ENCODE measurements around the gene CRACR2A. TPM values are rescaled to one million over a fixed set of nuclear protein-coding genes. Genes with fewer than 3 reads are reported as not detected.

Gene CRACR2A
- total and polyA plus RNA-seq, 10 of the 15 experiments (the other 5 are each of a cell fraction or from before 2014, with no cell fraction given) = 2.1 to 18.0 (median 13.2) TPM

DNA sequence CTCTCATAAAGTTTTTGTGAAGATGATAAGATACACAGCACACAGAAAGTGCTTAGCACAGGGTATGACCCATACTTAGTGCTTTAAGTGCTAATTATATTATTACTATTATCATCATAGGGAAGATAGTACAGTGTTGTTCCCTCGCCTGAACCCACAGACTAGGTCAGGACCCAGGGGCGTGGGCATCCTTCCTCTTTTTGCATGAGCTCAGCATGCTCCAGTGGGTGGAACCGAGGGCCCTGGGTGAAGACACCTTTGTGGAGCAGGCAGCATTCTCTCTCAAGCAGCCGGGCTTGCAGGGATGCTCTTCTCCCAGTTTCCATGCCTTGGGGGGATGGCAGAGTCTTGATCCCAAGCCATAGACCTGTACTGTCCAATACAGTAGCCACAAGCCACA lies 34.8 kb downstream of the CRACR2A start:
- in situ Hi-C loops (cut with MboI) = no loop called here
- H3K4me1 ChIP-seq (ENCODE audit: control insufficient read depth, insufficient read depth, low read length) = no peaks in the 10 kb centered on the region
- H4K20me1 ChIP-seq (ENCODE audit: control insufficient read depth, insufficient read depth) = no peaks in the 10 kb centered on the region
- H3K4me2 ChIP-seq (ENCODE audit: control insufficient read depth, insufficient read depth) = no peak overlapping the region
- no peaks in the 10 kb centered on the region; the same call in 2 of the 3 replicates for H3K9me3 ChIP-seq (replicated peaks; ENCODE audit: control insufficient read depth, insufficient read depth, low read length)
- no peak for FAIRE-seq
- CTCF ChIA-PET = no interaction called here
- RAD21 ChIA-PET (ENCODE audit: unreplicated experiment) = no interaction called here
- H3K36me3 ChIP-seq (ENCODE audit: control insufficient read depth in 2 of 2, insufficient read depth in 2 of 2, low read length in 1 of 2) = peaks cover 0 to 1% of the 10 kb centered on the region in 2 experiments; a peak in 2 of 4 replicates
- no peak overlapping the region for H3K4me3 ChIP-seq
- intact Hi-C loops (cut with micrococcal nuclease; ENCODE audit: unreplicated experiment) = no loop called here
- no TSS peak for BruUV-seq (replicated peaks)
- H2AFZ ChIP-seq (ENCODE audit: control insufficient read depth, low read depth, low read length) = no peak overlapping the region
- POLR2A ChIA-PET = no interaction called here
- ATAC-seq = no peak
- H3K27ac ChIP-seq (ENCODE audit: control insufficient read depth, insufficient read depth) = no peak overlapping the region
- H3K27me3 ChIP-seq (replicated peaks in 1 of 2; ENCODE audit: control insufficient read depth in 2 of 2, insufficient read depth in 2 of 2, low read length in 1 of 2) = no peaks in the 10 kb centered on the region
- H3K9ac ChIP-seq (ENCODE audit: control insufficient read depth, insufficient read depth, low read length) = no peak overlapping the region
- no peak for DNase-seq (ENCODE audit: low read depth, low spot score)
- H3K79me2 ChIP-seq (ENCODE audit: control insufficient read depth, insufficient read depth, low read length) = no peaks in the 10 kb centered on the region
- 2% methylated on average over 4 of the region's 4 CpGs for WGBS (ENCODE audit: insufficient coverage, insufficient replicate concordance, low lambda C conversion rate, missing lambda C conversion rate)
- SMC1A ChIA-PET (ENCODE audit: uncharacterized antibody, unreplicated experiment) = interaction anchor here (1.5 kb wide), 1 partner anchor 35 kb away, joined by 3 read pairs; the partner anchor contains the start of gene CRACR2A
- TF ChIP-seq ETV6 (conservative IDR thresholded peaks at IDR 0.05 in 1 of 2, IDR thresholded peaks at IDR 0.05 in 1 of 2; ENCODE audit: borderline replicate concordance in 1 of 2, low read depth in 1 of 2) = no peak
- TF ChIP-seq SMAD1 (IDR thresholded peaks at IDR 0.05; ENCODE audit: low read depth, partially characterized antibody) = no peak
- TF ChIP-seq SMC3 (IDR thresholded peaks at IDR 0.05; ENCODE audit: borderline replicate concordance, low read length) = no peak
- no peak for TF ChIP-seq BACH1 (IDR thresholded peaks at IDR 0.05; ENCODE audit: borderline replicate concordance)
- TF ChIP-seq HDAC2 (IDR thresholded peaks at IDR 0.05) = no peak
- no peak for TF ChIP-seq ZBTB4 (CRISPR knock-in tag; IDR thresholded peaks at IDR 0.05)
- no peak for TF ChIP-seq KDM1A (IDR thresholded peaks at IDR 0.05; ENCODE audit: borderline replicate concordance)
- TF ChIP-seq NR2C1 (IDR thresholded peaks at IDR 0.05) = no peak
- TF ChIP-seq POU2F2 (IDR thresholded peaks at IDR 0.05; ENCODE audit: borderline replicate concordance, low read depth, low read length) = no peak
- no peak for TF ChIP-seq ZNF207 (IDR thresholded peaks at IDR 0.05; ENCODE audit: borderline replicate concordance)
- TF ChIP-seq IKZF2 (IDR thresholded peaks at IDR 0.05) = no peak
- no peak for TF ChIP-seq PAX5 (IDR thresholded peaks at IDR 0.05; ENCODE audit: borderline replicate concordance, low read depth, low read length)
- no peak for TF ChIP-seq HCFC1 (IDR thresholded peaks at IDR 0.05; ENCODE audit: low read length)
- TF ChIP-seq SP1 (IDR thresholded peaks at IDR 0.05; ENCODE audit: low read depth, low read length) = no peak
- TF ChIP-seq, protein P1, sequence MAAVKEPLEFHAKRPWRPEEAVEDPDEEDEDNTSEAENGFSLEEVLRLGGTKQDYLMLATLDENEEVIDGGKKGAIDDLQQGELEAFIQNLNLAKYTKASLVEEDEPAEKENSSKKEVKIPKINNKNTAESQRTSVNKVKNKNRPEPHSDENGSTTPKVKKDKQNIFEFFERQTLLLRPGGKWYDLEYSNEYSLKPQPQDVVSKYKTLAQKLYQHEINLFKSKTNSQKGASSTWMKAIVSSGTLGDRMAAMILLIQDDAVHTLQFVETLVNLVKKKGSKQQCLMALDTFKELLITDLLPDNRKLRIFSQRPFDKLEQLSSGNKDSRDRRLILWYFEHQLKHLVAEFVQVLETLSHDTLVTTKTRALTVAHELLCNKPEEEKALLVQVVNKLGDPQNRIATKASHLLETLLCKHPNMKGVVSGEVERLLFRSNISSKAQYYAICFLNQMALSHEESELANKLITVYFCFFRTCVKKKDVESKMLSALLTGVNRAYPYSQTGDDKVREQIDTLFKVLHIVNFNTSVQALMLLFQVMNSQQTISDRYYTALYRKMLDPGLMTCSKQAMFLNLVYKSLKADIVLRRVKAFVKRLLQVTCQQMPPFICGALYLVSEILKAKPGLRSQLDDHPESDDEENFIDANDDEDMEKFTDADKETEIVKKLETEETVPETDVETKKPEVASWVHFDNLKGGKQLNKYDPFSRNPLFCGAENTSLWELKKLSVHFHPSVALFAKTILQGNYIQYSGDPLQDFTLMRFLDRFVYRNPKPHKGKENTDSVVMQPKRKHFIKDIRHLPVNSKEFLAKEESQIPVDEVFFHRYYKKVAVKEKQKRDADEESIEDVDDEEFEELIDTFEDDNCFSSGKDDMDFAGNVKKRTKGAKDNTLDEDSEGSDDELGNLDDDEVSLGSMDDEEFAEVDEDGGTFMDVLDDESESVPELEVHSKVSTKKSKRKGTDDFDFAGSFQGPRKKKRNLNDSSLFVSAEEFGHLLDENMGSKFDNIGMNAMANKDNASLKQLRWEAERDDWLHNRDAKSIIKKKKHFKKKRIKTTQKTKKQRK (IDR thresholded peaks at IDR 0.05; ENCODE audit: low read depth, low read length) = no peak
- TF ChIP-seq FOS (IDR thresholded peaks at IDR 0.05; ENCODE audit: borderline replicate concordance, extremely low read depth, insufficient read length) = no peak
- no peak for TF ChIP-seq E4F1 (IDR thresholded peaks at IDR 0.05; ENCODE audit: borderline replicate concordance, partially characterized antibody)

All from GM12878 (cell line).